ENCODE data around the gene LKAAEAR1.
"Not testable (repeated sequence)": the region's sequence is repeated elsewhere in the genome, so short reads cannot be mapped to it uniquely, and the experiment has no call there.

Gene LKAAEAR1

GRCh38 chr20:64091340-64091739 lies 7.1 kb upstream of the LKAAEAR1 start:
- TF ChIP-seq CTCF (IDR thresholded peaks at IDR 0.05; ENCODE audit: low read depth, low read length), result no peak
- H3K4me3 ChIP-seq (replicated peaks in 1 of 2; ENCODE audit: low read depth in 2 of 2, low read length in 2 of 2), result no peak overlapping the region
- no peak for DNase-seq (ENCODE audit: low read depth in 2 of 2)

GRCh38 chr20:64090165-64090564 lies 6.0 kb upstream of the LKAAEAR1 start:
- no peak for TF ChIP-seq CTCF (IDR thresholded peaks at IDR 0.05; ENCODE audit: low read depth, low read length)

DNA sequence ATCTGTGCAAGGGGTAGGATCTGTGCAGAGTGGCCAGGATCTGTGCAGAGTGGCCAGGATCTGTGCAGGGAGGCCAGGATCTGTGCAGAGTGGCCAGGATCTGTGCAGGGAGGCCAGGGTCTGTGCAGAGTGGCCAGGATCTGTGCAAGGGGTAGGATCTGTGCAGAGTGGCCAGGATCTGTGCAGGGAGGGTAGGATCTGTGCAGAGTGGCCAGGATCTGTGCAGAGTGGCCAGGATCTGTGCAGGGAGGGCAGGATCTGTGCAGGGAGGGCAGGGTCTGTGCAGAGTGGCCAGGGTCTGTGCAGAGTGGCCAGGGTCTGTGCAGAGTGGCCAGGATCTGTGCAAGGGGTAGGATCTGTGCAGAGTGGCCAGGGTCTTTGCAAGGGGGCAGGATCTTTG lies 4.4 kb upstream of the LKAAEAR1 start:
- not testable (repeated sequence) for DNase-seq (ENCODE audit: low read depth in 2 of 2)

More at GRCh38 chr20:64090165-64090564, 6.0 kb upstream of the LKAAEAR1 start:
- no peak for DNase-seq (ENCODE audit: low read depth in 2 of 2)
- H3K4me3 ChIP-seq (replicated peaks in 1 of 2; ENCODE audit: low read depth in 2 of 2, low read length in 2 of 2), result no peak overlapping the region

DNA sequence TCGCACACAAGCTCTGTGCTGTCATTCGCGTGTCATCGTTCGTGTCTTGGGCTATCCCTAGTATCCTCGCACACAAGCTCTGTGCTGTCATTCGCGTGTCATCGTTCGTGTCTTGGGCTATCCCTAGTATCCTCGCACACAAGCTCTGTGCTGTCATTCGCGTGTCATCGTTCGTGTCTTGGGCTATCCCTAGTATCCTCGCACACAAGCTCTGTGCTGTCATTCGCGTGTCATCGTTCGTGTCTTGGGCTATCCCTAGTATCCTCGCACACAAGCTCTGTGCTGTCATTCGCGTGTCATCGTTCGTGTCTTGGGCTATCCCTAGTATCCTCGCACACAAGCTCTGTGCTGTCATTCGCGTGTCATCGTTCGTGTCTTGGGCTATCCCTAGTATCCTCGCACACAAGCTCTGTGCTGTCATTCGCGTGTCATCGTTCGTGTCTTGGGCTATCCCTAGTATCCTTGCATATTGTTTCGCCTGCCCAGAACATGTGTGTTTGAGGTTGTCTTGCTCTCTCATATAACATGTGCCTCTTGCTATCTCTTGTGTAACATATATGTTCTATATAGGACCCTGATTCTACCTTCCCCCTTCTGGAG lies 3.1 kb upstream of the LKAAEAR1 start:
- H3K4me3 ChIP-seq (replicated peaks in 1 of 2; ENCODE audit: low read depth in 2 of 2, low read length in 2 of 2); DNase-seq (ENCODE audit: low read depth in 2 of 2): not testable (repeated sequence)

More for the DNA sequence above, 4.4 kb upstream of the LKAAEAR1 start:
- not testable (repeated sequence) for H3K4me3 ChIP-seq (replicated peaks in 1 of 2; ENCODE audit: low read depth in 2 of 2, low read length in 2 of 2)

DNA sequence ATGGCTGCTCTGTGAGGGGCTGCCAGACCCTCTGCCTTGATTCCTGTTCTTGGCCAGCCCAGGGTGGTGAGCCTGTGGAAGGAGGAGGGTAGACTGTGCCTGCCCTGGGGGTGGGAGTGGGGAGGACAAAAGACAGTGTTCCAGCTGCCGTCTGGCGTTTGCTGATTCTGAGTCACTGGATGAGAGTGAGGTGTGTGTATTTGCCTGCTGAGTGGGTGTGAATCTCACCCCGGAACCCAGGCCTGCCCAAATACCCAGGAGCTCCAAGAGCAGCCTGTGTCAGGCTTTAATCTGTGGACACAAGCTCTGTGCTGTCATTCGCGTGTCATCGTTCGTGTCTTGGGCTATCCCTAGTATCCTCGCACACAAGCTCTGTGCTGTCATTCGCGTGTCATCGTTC lies 2.6 kb upstream of the LKAAEAR1 start:
- no peak for TF ChIP-seq CTCF (IDR thresholded peaks at IDR 0.05; ENCODE audit: low read depth, low read length)
- no peak overlapping the region for H3K4me3 ChIP-seq (replicated peaks in 1 of 2; ENCODE audit: low read depth in 2 of 2, low read length in 2 of 2)
- DNase-seq (ENCODE audit: low read depth in 2 of 2), result no peak

DNA sequence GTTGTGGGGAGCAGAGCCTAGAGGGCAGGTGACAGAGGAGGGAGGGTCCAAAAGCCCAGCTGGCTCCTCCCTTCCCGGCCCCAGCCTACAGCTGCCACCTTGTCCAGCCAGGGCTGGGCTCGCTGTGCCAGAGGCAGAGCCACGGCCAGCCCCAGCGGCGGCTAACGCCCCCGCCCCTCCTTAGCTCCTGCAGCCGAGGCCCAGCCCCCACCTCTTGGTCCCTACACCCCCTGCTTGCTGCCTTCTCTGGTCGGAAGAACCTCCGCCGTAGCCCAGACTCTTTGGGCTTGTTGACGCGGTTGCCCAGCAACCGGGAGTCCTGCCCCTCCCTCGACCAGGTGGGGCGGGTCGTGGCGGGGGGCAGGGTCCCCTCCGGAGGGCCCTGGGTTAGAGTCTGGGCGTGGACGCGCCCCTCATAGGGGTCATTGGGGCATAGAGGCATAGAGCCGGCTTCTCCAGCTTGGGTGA lies 521 bp upstream of the LKAAEAR1 start:
- no peak overlapping the region for H3K4me3 ChIP-seq (replicated peaks in 1 of 2; ENCODE audit: low read depth in 2 of 2, low read length in 2 of 2)
- TF ChIP-seq CTCF (IDR thresholded peaks at IDR 0.05; ENCODE audit: low read depth, low read length), result no peak
- no peak for DNase-seq (ENCODE audit: low read depth in 2 of 2)

- peak; percentile 70 to 79 for DNase-seq (ENCODE audit: low read depth in 2 of 2)
- H3K4me3 ChIP-seq (replicated peaks in 1 of 2; ENCODE audit: low read depth in 2 of 2, low read length in 2 of 2), result peak overlapping the region; percentile 27 to 41
- peak; percentile 51 for TF ChIP-seq CTCF (IDR thresholded peaks at IDR 0.05; ENCODE audit: low read depth, low read length)
Measured at GRCh38 chr20:64083378-64083803, 807 bp downstream of the LKAAEAR1 start.

DNA sequence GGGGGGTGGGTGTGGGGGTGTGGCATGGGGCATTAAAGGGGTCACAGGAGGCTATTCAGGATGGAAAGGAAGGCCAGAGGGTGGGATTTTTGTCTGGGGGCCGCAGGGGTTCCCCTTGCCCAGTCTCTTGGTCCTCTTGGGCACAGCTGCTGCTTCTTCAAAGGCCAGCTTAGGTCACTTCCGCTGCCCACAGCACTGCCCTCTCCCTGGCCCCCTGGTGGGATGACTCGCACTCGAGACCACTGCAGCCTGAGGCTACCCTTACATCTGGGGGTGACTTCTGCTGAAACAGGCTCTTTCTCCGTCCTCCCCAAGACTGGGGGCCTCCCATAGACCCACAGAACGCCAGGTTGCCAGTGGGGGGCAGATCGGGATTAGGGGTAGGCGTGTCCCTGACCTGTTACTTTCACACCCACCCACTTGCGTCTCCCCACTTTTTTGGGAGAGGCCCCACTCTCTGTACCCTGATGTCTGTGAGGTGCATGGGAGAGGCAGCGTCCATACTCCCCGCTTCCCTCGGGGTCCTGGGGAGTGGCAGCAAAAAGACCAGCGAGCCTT lies 1.3 kb downstream of the LKAAEAR1 start:
- H3K4me3 ChIP-seq (replicated peaks in 1 of 2; ENCODE audit: low read depth in 2 of 2, low read length in 2 of 2), result peak overlapping the region in 1 of 2 donors; percentile 27
- DNase-seq (ENCODE audit: low read depth in 2 of 2), result no peak
- no peak for TF ChIP-seq CTCF (IDR thresholded peaks at IDR 0.05; ENCODE audit: low read depth, low read length)

Data from cardiac fibroblast (primary cell).